Sigmoid colon (tissue), 3 donors: ENCODE data around the gene AIPL1.

Experiments
- POLR2A ChIP-seq, 2 donors: fragments of 450-650 bp; IDR thresholded peaks; one replicate each; pipeline ENCODE4 v1.6.1; 2016; ENCODE audit warnings: antibody characterized with exemption in 2 of 2, mild to moderate bottlenecking in 2 of 2, moderate library complexity in 2 of 2
- TF ChIP-seq, protein P1 (sequence below), 4 experiments: fragments of 450-650 bp in 3 of 4; fragments of 200-600 bp in 1 of 4; IDR thresholded peaks; one replicate each; pipeline ENCODE4 v1.5.1; 2016 to 2019; ENCODE audit warnings: antibody characterized with exemption in 4 of 4, mild to moderate bottlenecking in 3 of 4, moderate library complexity in 2 of 4

DNA sequence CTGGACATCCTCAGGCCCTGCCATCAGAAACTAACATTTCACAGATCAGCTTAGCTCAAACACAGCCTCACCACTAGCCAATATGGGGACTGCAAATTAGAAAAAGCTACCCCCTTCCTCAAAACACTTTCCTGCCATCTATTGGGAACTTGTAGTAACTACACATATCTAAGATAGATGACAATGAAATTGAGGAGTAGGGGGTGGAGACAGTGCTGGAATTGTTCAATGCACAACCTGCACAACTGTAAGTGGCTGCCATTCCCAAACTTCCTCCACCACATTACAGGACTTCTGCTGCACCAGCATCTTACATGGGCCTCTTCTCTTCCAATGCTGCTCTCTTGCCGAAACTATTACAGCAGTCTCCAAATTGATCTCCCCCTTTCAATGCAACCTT lies 21.9 kb downstream of the AIPL1 start:
- TF ChIP-seq POLR2A (IDR thresholded peaks at IDR 0.05) = no peak
- TF ChIP-seq, protein P1, sequence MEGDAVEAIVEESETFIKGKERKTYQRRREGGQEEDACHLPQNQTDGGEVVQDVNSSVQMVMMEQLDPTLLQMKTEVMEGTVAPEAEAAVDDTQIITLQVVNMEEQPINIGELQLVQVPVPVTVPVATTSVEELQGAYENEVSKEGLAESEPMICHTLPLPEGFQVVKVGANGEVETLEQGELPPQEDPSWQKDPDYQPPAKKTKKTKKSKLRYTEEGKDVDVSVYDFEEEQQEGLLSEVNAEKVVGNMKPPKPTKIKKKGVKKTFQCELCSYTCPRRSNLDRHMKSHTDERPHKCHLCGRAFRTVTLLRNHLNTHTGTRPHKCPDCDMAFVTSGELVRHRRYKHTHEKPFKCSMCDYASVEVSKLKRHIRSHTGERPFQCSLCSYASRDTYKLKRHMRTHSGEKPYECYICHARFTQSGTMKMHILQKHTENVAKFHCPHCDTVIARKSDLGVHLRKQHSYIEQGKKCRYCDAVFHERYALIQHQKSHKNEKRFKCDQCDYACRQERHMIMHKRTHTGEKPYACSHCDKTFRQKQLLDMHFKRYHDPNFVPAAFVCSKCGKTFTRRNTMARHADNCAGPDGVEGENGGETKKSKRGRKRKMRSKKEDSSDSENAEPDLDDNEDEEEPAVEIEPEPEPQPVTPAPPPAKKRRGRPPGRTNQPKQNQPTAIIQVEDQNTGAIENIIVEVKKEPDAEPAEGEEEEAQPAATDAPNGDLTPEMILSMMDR (IDR thresholded peaks at IDR 0.05) = no peak
